OCI-LY7 (cell line): Measurements from ENCODE around the gene BCAN. TPM values are rescaled to one million over a fixed set of nuclear protein-coding genes. Genes with fewer than 3 reads are reported as not detected.

Experiments used
- BruUV-seq: library from RNA; stranded (reverse); fragments of 400-500 nt; replicated peaks from 2 replicates; lab custom pipeline; 2021; lab: Mats Ljungman, UMichigan
- CTCF ChIA-PET: fragments of 300-600 bp; sonication (Branson Sonifier 250); formaldehyde crosslinking; loops from one replicate; lab custom pipeline; 2022; ENCODE audit warnings: antibody characterized with exemption; ENCODE audit not compliant: unreplicated experiment; lab: Charles Lee
- POLR2A ChIA-PET: fragments of 300-600 bp; sonication (Branson Sonifier 250); formaldehyde crosslinking; loops from one replicate; lab custom pipeline; 2022; ENCODE audit warnings: antibody characterized with exemption; lab: Charles Lee
- DNase-seq: peaks from one replicate; pipeline ENCODE4 v3.0.0-alpha.2; 2015; ENCODE audit warnings: low spot score
- H2AFZ ChIP-seq: fragments of 200-600 bp; sonication (generic), shearing (Covaris generic); 2 replicates; pipeline ENCODE4 v1.6.1; 2014; ENCODE audit warnings: mild to moderate bottlenecking, antibody characterized with exemption, low read length, moderate library complexity
- H3K27ac ChIP-seq: fragments of 200-600 bp; sonication (generic); 2 replicates; pipeline ENCODE4 v1.5.1; 2014; ENCODE audit warnings: mixed run types, low read depth, mild to moderate bottlenecking, moderate library complexity, low read length, inconsistent platforms; ENCODE audit not compliant: poor library complexity, severe bottlenecking
- H3K36me3 ChIP-seq: fragments of 200-600 bp; sonication (generic); 2 replicates; pipeline ENCODE4 v1.6.1; 2014; ENCODE audit warnings: mild to moderate bottlenecking, antibody characterized with exemption, low read length, moderate library complexity, mixed read lengths; ENCODE audit not compliant: insufficient read depth
- H3K4me1 ChIP-seq: fragments of 200-600 bp; sonication (generic); 2 replicates; pipeline ENCODE4 v1.5.1; 2014; ENCODE audit warnings: mild to moderate bottlenecking, low read length; ENCODE audit not compliant: insufficient read depth, poor library complexity, severe bottlenecking
- H3K4me2 ChIP-seq: fragments of 200-600 bp; sonication (generic); 2 replicates; pipeline ENCODE4 v1.6.1; 2014; ENCODE audit warnings: mild to moderate bottlenecking, low read length
- H3K4me3 ChIP-seq: fragments of 200-600 bp; sonication (generic); 2 replicates; pipeline ENCODE4 v1.5.1; 2014; ENCODE audit warnings: mild to moderate bottlenecking, low read depth, low read length; ENCODE audit not compliant: poor library complexity, severe bottlenecking
- H3K79me2 ChIP-seq: fragments of 200-600 bp; sonication (generic); 2 replicates; pipeline ENCODE4 v1.6.1; 2016; ENCODE audit warnings: low read depth, mild to moderate bottlenecking, low read length, moderate library complexity, mixed read lengths; ENCODE audit not compliant: insufficient read depth
- H3K9me2 ChIP-seq: fragments of 200-600 bp; sonication (generic); 2 replicates; pipeline ENCODE4 v1.6.1; 2016; ENCODE audit warnings: mild to moderate bottlenecking, low read length, mixed read lengths; ENCODE audit not compliant: insufficient read depth
- H3K9me3 ChIP-seq: fragments of 200-600 bp; sonication (generic); 2 replicates; pipeline ENCODE4 v1.6.1; 2014; ENCODE audit warnings: mild to moderate bottlenecking, mixed run types, low read length, mixed read lengths
- H4K20me1 ChIP-seq: fragments of 200-600 bp; sonication (generic); 2 replicates; pipeline ENCODE4 v1.6.1; 2014; ENCODE audit warnings: mild to moderate bottlenecking, antibody characterized with exemption, low read length, moderate library complexity, mixed read lengths; ENCODE audit not compliant: insufficient read depth
- CTCF ChIP-seq: fragments of 200-600 bp; sonication (generic); conservative IDR thresholded peaks from 2 replicates; pipeline ENCODE4 v1.5.1; 2014; ENCODE audit warnings: mild to moderate bottlenecking, antibody characterized with exemption, low read length, moderate library complexity, mixed read lengths
- EZH2phosphoT487 ChIP-seq: fragments of 200-600 bp; sonication (generic); IDR thresholded peaks from 2 replicates; pipeline ENCODE4 v1.6.1; 2018; ENCODE audit warnings: low read depth, borderline replicate concordance, mild to moderate bottlenecking, mixed run types, antibody characterized with exemption, low read length, moderate library complexity, mixed read lengths
- intact Hi-C: fragments of 100-400 bp; cut with micrococcal nuclease; formaldehyde crosslinking; loops from one replicate; pipeline ENCODE4 v1.10.0; 2022; ENCODE audit not compliant: unreplicated experiment
- total RNA-seq, 2 experiments: library from RNA; depleted of rRNA in 1 of 2; stranded (reverse); fragments of >200 nt in 1 of 2; shearing (Covaris generic) in 1 of 2; gene quantifications; 2 replicates each; pipeline ENCODE4 v1.2.3, GENCODE V29; 2014 to 2022

The BCAN gene
- total RNA-seq, 2 experiments from 2014 or later = not detected

- Histone ChIP-seq H3K4me3 (no peak overlapping the region), H2AFZ (no peak overlapping the region), H3K4me2 (no peak overlapping the region), H3K9me2 (no peaks in the 10 kb centered on the region), H3K27ac (no peak overlapping the region), H3K79me2 (no peaks in the 10 kb centered on the region), H3K9me3 (no peaks in the 10 kb centered on the region), H3K4me1 (no peaks in the 10 kb centered on the region), H4K20me1 (no peaks in the 10 kb centered on the region), H3K36me3 (no peaks in the 10 kb centered on the region)
- BruUV-seq = no TSS peak
- TF ChIP-seq EZH2phosphoT487 = no peak
- TF ChIP-seq CTCF = no peak
- ChIA-PET POLR2A (no interaction called here), CTCF (no interaction called here)
- intact Hi-C loops = no loop called here
- no peak for DNase-seq
These were observed 4.9 kb downstream of the BCAN start for GRCh38 chr1:156646738-156647211.

DNA sequence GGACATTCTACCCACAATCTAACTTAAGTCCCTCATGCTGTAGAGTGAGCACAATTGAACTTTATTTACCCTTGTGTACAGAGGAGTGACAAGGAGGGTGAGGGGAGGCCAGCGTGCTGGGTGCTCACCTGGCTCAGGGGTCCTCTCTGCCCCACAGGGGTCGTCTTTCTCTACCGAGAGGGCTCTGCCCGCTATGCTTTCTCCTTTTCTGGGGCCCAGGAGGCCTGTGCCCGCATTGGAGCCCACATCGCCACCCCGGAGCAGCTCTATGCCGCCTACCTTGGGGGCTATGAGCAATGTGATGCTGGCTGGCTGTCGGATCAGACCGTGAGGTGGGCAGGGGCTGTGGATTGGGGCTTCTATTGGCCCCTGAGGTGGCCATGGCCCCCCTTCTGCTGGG lies 5.4 kb downstream of the BCAN start:
- H2AFZ ChIP-seq = no peak overlapping the region
- H3K9me3 ChIP-seq = no peaks in the 10 kb centered on the region
- H3K4me2 ChIP-seq = no peak overlapping the region
- POLR2A ChIA-PET = no interaction called here
- no peaks in the 10 kb centered on the region for H3K36me3 ChIP-seq
- no peaks in the 10 kb centered on the region for H3K4me1 ChIP-seq
- H3K9me2 ChIP-seq = no peaks in the 10 kb centered on the region
- H3K27ac ChIP-seq = no peak overlapping the region
- H4K20me1 ChIP-seq = no peaks in the 10 kb centered on the region
- DNase-seq = no peak
- no peaks in the 10 kb centered on the region for H3K79me2 ChIP-seq
- no TSS peak for BruUV-seq
- TF ChIP-seq CTCF = no peak
- no peak for TF ChIP-seq EZH2phosphoT487
- intact Hi-C loops = no loop called here
- CTCF ChIA-PET = no interaction called here
- no peak overlapping the region for H3K4me3 ChIP-seq

DNA sequence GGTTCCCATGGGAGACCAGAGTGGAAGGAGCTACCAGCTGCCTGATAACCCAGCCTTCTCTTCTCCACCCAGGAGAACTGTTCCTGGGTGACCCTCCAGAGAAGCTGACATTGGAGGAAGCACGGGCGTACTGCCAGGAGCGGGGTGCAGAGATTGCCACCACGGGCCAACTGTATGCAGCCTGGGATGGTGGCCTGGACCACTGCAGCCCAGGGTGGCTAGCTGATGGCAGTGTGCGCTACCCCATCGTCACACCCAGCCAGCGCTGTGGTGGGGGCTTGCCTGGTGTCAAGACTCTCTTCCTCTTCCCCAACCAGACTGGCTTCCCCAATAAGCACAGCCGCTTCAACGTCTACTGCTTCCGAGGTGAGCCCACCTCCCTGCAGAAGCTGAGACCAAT lies 6.6 kb downstream of the BCAN start:
- H3K27ac ChIP-seq = no peak overlapping the region
- CTCF ChIA-PET = interaction anchor here (0.9 to 1.6 kb wide), 2 partner anchors 9 to 41 kb away, joined by 4 read pairs; no protein-coding TSS in a partner anchor
- no TSS peak for BruUV-seq

More for the DNA sequence above, 6.6 kb downstream of the BCAN start:
- Histone ChIP-seq H3K4me3 (no peak overlapping the region), H3K4me2 (no peak overlapping the region), H3K9me2 (no peaks in the 10 kb centered on the region), H4K20me1 (no peaks in the 10 kb centered on the region), H3K79me2 (no peaks in the 10 kb centered on the region), H2AFZ (no peak overlapping the region), H3K4me1 (no peaks in the 10 kb centered on the region), H3K36me3 (no peaks in the 10 kb centered on the region), H3K9me3 (no peaks in the 10 kb centered on the region)
- DNase-seq = no peak
- no peak for TF ChIP-seq CTCF
- no peak for TF ChIP-seq EZH2phosphoT487
- intact Hi-C loops = no loop called here
- POLR2A ChIA-PET = interaction anchor here (0.9 kb wide), 1 partner anchor 11 kb away, joined by 4 read pairs; no protein-coding TSS in a partner anchor
